GM12891 (cell line): ENCODE data around the gene SH2D7.

ENCODE experiments used
- DNase-seq: peaks from one replicate; pipeline ENCODE4 v3.0.0; 2011; ENCODE audit warnings: low spot score; ENCODE audit not compliant: insufficient read length
- FAIRE-seq: peaks from 2 replicates; lab custom pipeline; 2011; peaks lifted over from hg19 to GRCh38; lab: Jason Lieb, UNC
- PAX5 ChIP-seq: IDR thresholded peaks from 2 replicates; pipeline ENCODE4 v1.6.1; 2011; ENCODE audit warnings: low read length, moderate library complexity, mild to moderate bottlenecking; ENCODE audit not compliant: insufficient read depth, severe bottlenecking
- POLR2A ChIP-seq: IDR thresholded peaks from 2 replicates; pipeline ENCODE4 v1.6.1; 2011; ENCODE audit warnings: low read depth, low read length, control low read depth
- POLR2AphosphoS5 ChIP-seq: IDR thresholded peaks from 2 replicates; pipeline ENCODE4 v1.6.1; 2011; ENCODE audit warnings: low read depth, low read length, control low read depth
- POU2F2 ChIP-seq: IDR thresholded peaks from 2 replicates; pipeline ENCODE4 v1.6.1; 2011; ENCODE audit warnings: low read depth, mild to moderate bottlenecking, control low read depth, low read length, moderate library complexity
- SPI1 ChIP-seq: IDR thresholded peaks from 2 replicates; pipeline ENCODE4 v1.6.1; 2011; ENCODE audit warnings: low read depth, low read length, control low read depth
- TAF1 ChIP-seq: IDR thresholded peaks from 2 replicates; pipeline ENCODE4 v1.6.1; 2011; ENCODE audit warnings: low read depth, low read length, control low read depth

SH2D7 gene

GRCh38 chr15:78109156-78109555 is 16.8 kb downstream of the SH2D7 start:
- no peak for FAIRE-seq

GRCh38 chr15:78110096-78110495 is 17.7 kb downstream of the SH2D7 start:
- TF ChIP-seq PAX5 (no peak), SPI1 (no peak), TAF1 (no peak), POLR2A (no peak)
- FAIRE-seq (no peak), DNase-seq (no peak)

More at GRCh38 chr15:78109156-78109555, 16.8 kb downstream of the SH2D7 start:
- no peak for TF ChIP-seq SPI1
- no peak for TF ChIP-seq PAX5
- TF ChIP-seq TAF1 = no peak
- TF ChIP-seq POLR2AphosphoS5 = no peak
- no peak for TF ChIP-seq POLR2A
- no peak for TF ChIP-seq POU2F2
- DNase-seq = no peak

GRCh38 chr15:78110916-78111475 is 18.6 kb downstream of the SH2D7 start:
- TF ChIP-seq POU2F2 (no peak), POLR2AphosphoS5 (no peak), TAF1 (no peak), PAX5 (no peak)
- no peak for DNase-seq
- no peak for FAIRE-seq

- TF ChIP-seq POLR2AphosphoS5 = no peak
- TF ChIP-seq PAX5 = no peak
- TF ChIP-seq TAF1 = no peak
- no peak for TF ChIP-seq POU2F2
- TF ChIP-seq SPI1 = no peak
- TF ChIP-seq POLR2A = no peak
- no peak for FAIRE-seq
- no peak for DNase-seq
These were observed 19.4 kb downstream of the SH2D7 start for GRCh38 chr15:78111788-78112187.

- no peak for FAIRE-seq
- no peak for DNase-seq
- TF ChIP-seq PAX5 (no peak), POLR2AphosphoS5 (no peak), TAF1 (no peak), SPI1 (no peak), POLR2A (no peak), POU2F2 (no peak)
These were observed 20.2 kb downstream of the SH2D7 start for GRCh38 chr15:78112551-78112950.

- no peak for FAIRE-seq
- TF ChIP-seq POLR2AphosphoS5 (no peak), PAX5 (no peak), POLR2A (no peak)
- no peak for DNase-seq
These were observed 28.2 kb downstream of the SH2D7 start for GRCh38 chr15:78120523-78120922.

GRCh38 chr15:78125267-78125666 is 32.9 kb downstream of the SH2D7 start:
- FAIRE-seq (no peak), DNase-seq (no peak)
- no peak for TF ChIP-seq POLR2A
- TF ChIP-seq PAX5 = no peak
- no peak for TF ChIP-seq SPI1
- no peak for TF ChIP-seq TAF1
- no peak for TF ChIP-seq POU2F2
- TF ChIP-seq POLR2AphosphoS5 = no peak

GRCh38 chr15:78127882-78128281 is 35.5 kb downstream of the SH2D7 start:
- TF ChIP-seq SPI1 = no peak
- TF ChIP-seq TAF1 = no peak
- no peak for TF ChIP-seq POLR2A
- TF ChIP-seq PAX5 = no peak
- no peak for TF ChIP-seq POU2F2
- no peak for TF ChIP-seq POLR2AphosphoS5
- no peak for FAIRE-seq
- no peak for DNase-seq

- FAIRE-seq (no peak), DNase-seq (no peak)
- TF ChIP-seq POLR2A = no peak
- no peak for TF ChIP-seq PAX5
- no peak for TF ChIP-seq TAF1
- TF ChIP-seq SPI1 = no peak
- no peak for TF ChIP-seq POLR2AphosphoS5
- TF ChIP-seq POU2F2 = no peak
These were observed 36.9 kb downstream of the SH2D7 start for GRCh38 chr15:78129077-78129750.

GRCh38 chr15:78129751-78130287 is 37.5 kb downstream of the SH2D7 start:
- DNase-seq = no peak
- TF ChIP-seq TAF1 = no peak
- TF ChIP-seq SPI1 = no peak
- TF ChIP-seq POLR2AphosphoS5 = no peak
- TF ChIP-seq POLR2A = no peak
- no peak for TF ChIP-seq PAX5

More at GRCh38 chr15:78129751-78130287, 37.5 kb downstream of the SH2D7 start:
- FAIRE-seq = no peak
